ENCODE data around the gene DIP2C. TPM values are rescaled to one million over a fixed set of nuclear protein-coding genes. Genes with fewer than 3 reads are reported as not detected.

Gene DIP2C
- total RNA-seq, 3 donors from 2014 or later, result 17.1 to 48.2 (median 20.3) TPM

GRCh38 chr10:519055-519715 is 170.3 kb downstream of the DIP2C start:
- H3K4me3 ChIP-seq, result no peak overlapping the region
- no peak for TF ChIP-seq POLR2A (IDR thresholded peaks at IDR 0.05)
- TF ChIP-seq, protein P1, sequence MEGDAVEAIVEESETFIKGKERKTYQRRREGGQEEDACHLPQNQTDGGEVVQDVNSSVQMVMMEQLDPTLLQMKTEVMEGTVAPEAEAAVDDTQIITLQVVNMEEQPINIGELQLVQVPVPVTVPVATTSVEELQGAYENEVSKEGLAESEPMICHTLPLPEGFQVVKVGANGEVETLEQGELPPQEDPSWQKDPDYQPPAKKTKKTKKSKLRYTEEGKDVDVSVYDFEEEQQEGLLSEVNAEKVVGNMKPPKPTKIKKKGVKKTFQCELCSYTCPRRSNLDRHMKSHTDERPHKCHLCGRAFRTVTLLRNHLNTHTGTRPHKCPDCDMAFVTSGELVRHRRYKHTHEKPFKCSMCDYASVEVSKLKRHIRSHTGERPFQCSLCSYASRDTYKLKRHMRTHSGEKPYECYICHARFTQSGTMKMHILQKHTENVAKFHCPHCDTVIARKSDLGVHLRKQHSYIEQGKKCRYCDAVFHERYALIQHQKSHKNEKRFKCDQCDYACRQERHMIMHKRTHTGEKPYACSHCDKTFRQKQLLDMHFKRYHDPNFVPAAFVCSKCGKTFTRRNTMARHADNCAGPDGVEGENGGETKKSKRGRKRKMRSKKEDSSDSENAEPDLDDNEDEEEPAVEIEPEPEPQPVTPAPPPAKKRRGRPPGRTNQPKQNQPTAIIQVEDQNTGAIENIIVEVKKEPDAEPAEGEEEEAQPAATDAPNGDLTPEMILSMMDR (IDR thresholded peaks at IDR 0.05), result no peak
- TF ChIP-seq POLR2AphosphoS5 (IDR thresholded peaks at IDR 0.05), result no peak
- H3K36me3 ChIP-seq, result no peaks in the 10 kb centered on the region
- H3K27ac ChIP-seq, result no peak overlapping the region
- H3K4me1 ChIP-seq, result peaks cover 0 to 4% of the 10 kb centered on the region in 2 donors
- intact Hi-C loops (cut with DNase I; ENCODE audit: low total_unique reads), result no loop called here
- no peaks in the 10 kb centered on the region for H3K9me3 ChIP-seq
- no peaks in the 10 kb centered on the region for H3K27me3 ChIP-seq
- peak in 1 of 2 donors; percentile 46 for DNase-seq (ENCODE audit: low spot score in 2 of 2)

- DNase-seq (ENCODE audit: low spot score in 2 of 2), result peak in 1 of 2 donors; percentile 46
- H3K4me1 ChIP-seq, result peaks cover 0 to 4% of the 10 kb centered on the region in 2 donors
These were observed 171.5 kb downstream of the DIP2C start for GRCh38 chr10:517872-518475.

GRCh38 chr10:517241-517830 is 172.1 kb downstream of the DIP2C start:
- peak in 1 of 2 donors; percentile 6 for DNase-seq (ENCODE audit: low spot score in 2 of 2)
- Histone ChIP-seq H3K9me3 (no peaks in the 10 kb centered on the region), H3K27ac (no peak overlapping the region), H3K4me1 (peaks cover 0 to 4% of the 10 kb centered on the region in 2 donors), H3K27me3 (no peaks in the 10 kb centered on the region), H3K36me3 (no peaks in the 10 kb centered on the region), H3K4me3 (no peak overlapping the region)
- intact Hi-C loops (cut with DNase I; ENCODE audit: low total_unique reads), result no loop called here
- no peak for TF ChIP-seq POLR2A (IDR thresholded peaks at IDR 0.05)
- TF ChIP-seq, protein P1 (IDR thresholded peaks at IDR 0.05), result no peak
- TF ChIP-seq POLR2AphosphoS5 (IDR thresholded peaks at IDR 0.05), result no peak

More at GRCh38 chr10:517872-518475, 171.5 kb downstream of the DIP2C start:
- TF ChIP-seq, protein P1 (IDR thresholded peaks at IDR 0.05), result no peak
- no peak for TF ChIP-seq POLR2A (IDR thresholded peaks at IDR 0.05)
- TF ChIP-seq POLR2AphosphoS5 (IDR thresholded peaks at IDR 0.05), result no peak
- intact Hi-C loops (cut with DNase I; ENCODE audit: low total_unique reads), result no loop called here
- no peak overlapping the region for H3K4me3 ChIP-seq
- H3K9me3 ChIP-seq, result no peaks in the 10 kb centered on the region
- no peaks in the 10 kb centered on the region for H3K36me3 ChIP-seq
- H3K27me3 ChIP-seq, result no peaks in the 10 kb centered on the region
- H3K27ac ChIP-seq, result no peak overlapping the region

DNA sequence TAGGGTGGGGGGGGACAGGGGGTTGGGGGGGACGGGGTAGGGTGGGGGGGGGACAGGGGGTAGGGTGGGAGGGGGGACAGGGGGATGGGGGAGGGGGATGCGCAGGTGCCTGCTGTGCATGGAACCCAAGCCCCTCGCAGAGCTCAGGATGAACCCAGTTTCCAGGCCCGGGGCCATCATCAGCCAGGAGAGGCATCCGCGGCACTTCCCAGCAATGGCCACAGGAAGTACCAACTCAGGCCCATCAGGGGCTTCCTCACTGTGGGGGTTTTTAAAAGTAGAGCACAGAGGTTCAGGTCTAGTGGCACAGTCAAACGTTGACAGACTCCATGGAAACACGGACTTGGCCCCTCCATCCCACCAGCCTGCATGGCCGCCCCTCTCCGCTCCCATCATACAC is 172.7 kb downstream of the DIP2C start:
- no peaks in the 10 kb centered on the region for H3K9me3 ChIP-seq
- no peak overlapping the region for H3K4me3 ChIP-seq
- DNase-seq (ENCODE audit: low spot score in 2 of 2), result peak in 1 of 2 donors; percentile 33
- H3K27ac ChIP-seq, result no peak overlapping the region
- no peaks in the 10 kb centered on the region for H3K27me3 ChIP-seq
- no peak for TF ChIP-seq POLR2A (IDR thresholded peaks at IDR 0.05)
- TF ChIP-seq, protein P1 (IDR thresholded peaks at IDR 0.05), result no peak
- no peak for TF ChIP-seq POLR2AphosphoS5 (IDR thresholded peaks at IDR 0.05)
- peaks cover 0 to 4% of the 10 kb centered on the region in 2 donors for H3K4me1 ChIP-seq
- intact Hi-C loops (cut with DNase I; ENCODE audit: low total_unique reads), result no loop called here
- H3K36me3 ChIP-seq, result no peaks in the 10 kb centered on the region

DNA sequence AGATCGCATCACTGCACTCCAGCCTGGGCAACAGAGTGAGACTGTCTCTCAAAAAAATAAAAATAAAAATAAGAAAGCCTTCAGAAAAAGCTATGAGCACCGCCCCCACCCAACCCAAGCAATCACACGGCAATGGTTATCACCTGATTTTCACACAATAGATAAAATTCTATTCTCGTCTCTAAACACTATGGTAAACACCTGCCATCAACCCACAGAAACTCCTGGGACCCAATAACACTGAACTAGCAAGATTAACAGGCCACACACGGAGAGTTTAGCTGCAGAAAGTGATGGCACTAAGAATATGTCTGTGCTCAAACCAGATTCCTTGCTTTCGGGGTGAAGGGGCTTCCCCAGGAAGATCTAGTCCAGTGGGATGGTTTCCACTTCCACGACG is 173.8 kb downstream of the DIP2C start:
- TF ChIP-seq POLR2A (IDR thresholded peaks at IDR 0.05) (no peak), POLR2AphosphoS5 (IDR thresholded peaks at IDR 0.05) (no peak)
- TF ChIP-seq, protein P1 (IDR thresholded peaks at IDR 0.05), result no peak
- no peaks in the 10 kb centered on the region for H3K9me3 ChIP-seq
- no peak overlapping the region for H3K27ac ChIP-seq
- peaks cover 0 to 6% of the 10 kb centered on the region in 2 donors for H3K4me1 ChIP-seq
- intact Hi-C loops (cut with DNase I; ENCODE audit: low total_unique reads), result no loop called here
- DNase-seq (ENCODE audit: low spot score in 2 of 2), result no peak
- H3K27me3 ChIP-seq, result no peaks in the 10 kb centered on the region
- no peak overlapping the region for H3K4me3 ChIP-seq
- no peaks in the 10 kb centered on the region for H3K36me3 ChIP-seq
